ENCODE measurements around the gene UNC5A.

DNA sequence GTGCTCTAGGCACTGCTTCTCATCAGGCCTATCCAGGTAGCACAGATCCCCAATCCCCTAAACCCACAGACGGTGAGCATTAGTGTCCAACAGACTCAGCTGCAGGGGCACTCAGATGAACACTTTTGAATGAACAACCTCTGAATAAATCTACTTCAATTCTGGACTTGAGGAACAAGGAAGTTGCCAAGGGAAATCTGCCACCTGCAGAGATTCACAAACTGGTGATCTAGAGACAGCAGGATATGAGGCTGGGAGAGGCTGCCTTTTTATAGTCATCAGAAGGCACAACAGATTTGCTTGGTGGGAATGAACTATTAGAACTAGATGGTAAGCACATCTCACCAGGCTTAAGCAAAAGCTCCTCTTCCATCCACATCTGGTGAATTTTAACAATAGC is 95.8 kb downstream of the UNC5A start:
- no peak for TF ChIP-seq GATA2 (IDR thresholded peaks at IDR 0.05; ENCODE audit: low read depth, low read length)
- TF ChIP-seq GATA3 (IDR thresholded peaks at IDR 0.05; ENCODE audit: low read depth, low read length) = no peak
